GM11168 (cell line): Measurements from ENCODE around the gene PPP1R2C.

Source experiments
- in situ Hi-C: fragments of 300-500 bp; cut with MboI; formaldehyde crosslinking; loops from one replicate; pipeline ENCODE4 v1.12.0; 2022; ENCODE audit warnings: low sequenced_read_pairs; ENCODE audit not compliant: unreplicated experiment

The PPP1R2C gene

GRCh38 chrX:42751573-42751972 is 26.4 kb downstream of the PPP1R2C start:
- in situ Hi-C loops, result no loop called here

- in situ Hi-C loops, result no loop called here
These were observed 29.7 kb downstream of the PPP1R2C start for GRCh38 chrX:42748067-42748850.

- in situ Hi-C loops, result no loop called here
These were observed 31.4 kb downstream of the PPP1R2C start for GRCh38 chrX:42746606-42747005.

- in situ Hi-C loops, result no loop called here
These were observed 37.5 kb downstream of the PPP1R2C start for GRCh38 chrX:42740456-42740855.

- in situ Hi-C loops, result no loop called here
These were observed 38.2 kb downstream of the PPP1R2C start for GRCh38 chrX:42739741-42740140.

GRCh38 chrX:42739258-42739657 is 38.7 kb downstream of the PPP1R2C start:
- in situ Hi-C loops, result no loop called here

- in situ Hi-C loops, result no loop called here
These were observed 39.4 kb downstream of the PPP1R2C start for GRCh38 chrX:42738552-42738951.

- in situ Hi-C loops, result no loop called here
These were observed 42.7 kb downstream of the PPP1R2C start for GRCh38 chrX:42735250-42735649.

GRCh38 chrX:42732506-42732905 is 45.5 kb downstream of the PPP1R2C start:
- in situ Hi-C loops, result no loop called here
